Measurements from ENCODE around the gene ANKRD37.

The ANKRD37 gene

DNA sequence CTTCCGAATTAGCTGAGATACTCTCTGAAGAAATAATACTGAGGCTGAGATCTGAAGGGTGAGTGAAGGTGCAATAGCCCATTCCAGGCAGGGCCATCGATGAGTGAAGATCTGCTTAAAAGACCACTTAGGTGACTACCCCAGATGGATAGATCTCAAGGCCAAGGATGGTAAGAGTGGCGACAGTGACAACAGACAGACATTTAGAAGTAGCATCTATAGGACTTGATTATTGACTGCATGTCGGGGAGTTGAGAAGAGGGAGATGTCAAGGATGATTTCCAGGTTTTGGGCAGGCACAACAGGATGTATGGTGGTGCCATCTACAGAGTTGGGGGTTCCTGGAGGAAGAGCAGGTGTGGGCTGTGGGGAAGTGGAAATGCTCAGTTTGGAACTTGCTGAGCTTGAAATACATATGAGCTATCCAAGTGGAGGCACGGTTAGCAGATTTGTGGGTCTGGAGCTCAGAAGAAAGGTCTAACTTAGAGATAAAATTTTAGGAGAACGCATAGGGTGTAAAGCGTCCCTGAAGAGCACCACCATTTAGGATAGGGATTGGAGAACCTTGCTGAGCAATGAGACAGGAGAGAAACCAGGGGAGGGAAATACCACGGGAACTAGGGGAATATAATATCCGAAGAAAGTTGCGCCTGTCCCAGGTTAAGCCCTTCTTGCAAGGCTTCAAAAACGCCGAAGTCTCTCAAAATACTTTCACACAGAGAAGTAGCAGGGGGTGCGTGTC lies 28.4 kb downstream of the ANKRD37 start:
- peak; percentile 8 for DNase-seq

DNA sequence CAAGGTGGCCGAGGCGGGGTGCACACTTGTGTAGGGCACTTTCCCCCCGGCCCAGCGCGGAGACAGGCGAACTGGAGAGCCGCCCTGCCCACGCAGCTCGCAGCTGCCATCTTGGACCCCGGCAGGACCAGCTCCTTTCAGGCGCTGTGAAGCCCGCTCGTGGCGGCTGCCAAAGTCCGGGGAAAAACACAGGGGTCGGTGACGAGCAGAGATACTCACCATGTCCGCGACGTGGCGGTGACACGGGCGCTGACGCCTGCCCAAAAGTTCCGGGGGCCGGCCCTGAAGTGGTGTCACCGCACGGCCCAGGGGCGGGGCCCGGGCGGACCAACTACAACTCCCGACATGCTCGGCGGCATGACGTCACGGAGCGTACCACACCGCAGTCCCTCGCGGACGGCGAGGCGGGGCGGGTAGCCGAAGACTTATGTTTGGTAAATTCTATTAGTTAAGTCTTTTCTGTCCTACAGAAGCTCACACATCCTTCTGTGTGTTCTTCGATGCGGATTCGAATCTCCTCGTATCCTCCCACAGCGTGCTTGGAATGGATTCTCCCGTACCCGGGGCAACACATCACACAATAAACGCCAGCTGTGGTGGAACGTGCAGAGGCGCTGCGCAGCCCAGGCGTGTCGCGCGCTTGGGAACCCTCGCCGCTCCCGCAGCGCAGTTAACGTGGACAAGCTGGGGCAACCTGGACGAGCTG lies 29.2 kb downstream of the ANKRD37 start, which contains the start of gene UFSP2:
Gene UFSP2 (minus strand): TSS at position 318 of the 706 bp plus-strand sequence. CDS start 96 bp downstream, at position 222.
- peak; percentile 89 for DNase-seq

DNA sequence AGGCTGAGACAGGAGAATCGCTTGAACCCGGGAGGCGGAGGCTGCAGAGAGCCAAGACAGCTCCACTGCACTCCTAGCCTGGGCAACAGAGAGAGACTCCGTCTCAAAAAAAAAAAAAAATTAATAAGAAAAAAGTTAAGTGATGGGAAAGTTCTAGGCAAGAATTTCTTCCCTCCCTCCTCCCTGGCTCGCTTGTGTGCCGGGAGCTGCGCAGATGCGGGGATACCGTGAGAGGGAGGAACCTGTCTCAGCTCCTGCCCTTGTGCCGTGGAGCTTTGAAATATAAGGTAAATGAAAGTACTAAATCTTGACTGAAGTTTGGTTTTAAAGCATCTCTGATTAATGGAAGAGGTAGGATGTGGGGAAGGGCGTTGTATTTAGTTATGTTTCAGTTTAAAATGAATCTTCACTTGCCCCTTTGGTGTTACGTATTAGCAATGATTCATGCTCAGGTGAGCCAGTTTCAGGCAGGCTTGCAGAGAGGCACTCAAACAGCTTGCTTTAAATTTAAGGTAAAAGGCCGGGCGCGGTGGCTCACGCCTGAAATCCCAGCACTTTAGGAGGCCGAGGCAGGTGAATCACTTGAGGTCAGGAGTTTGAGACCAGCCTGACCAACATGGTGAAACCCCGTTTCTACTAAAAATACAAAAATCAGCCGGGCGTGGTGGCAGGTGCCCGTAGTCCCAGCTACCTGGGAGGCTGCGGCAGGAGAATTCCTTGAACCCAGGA lies 30.5 kb downstream of the ANKRD37 start:
- DNase-seq, result no peak

DNA sequence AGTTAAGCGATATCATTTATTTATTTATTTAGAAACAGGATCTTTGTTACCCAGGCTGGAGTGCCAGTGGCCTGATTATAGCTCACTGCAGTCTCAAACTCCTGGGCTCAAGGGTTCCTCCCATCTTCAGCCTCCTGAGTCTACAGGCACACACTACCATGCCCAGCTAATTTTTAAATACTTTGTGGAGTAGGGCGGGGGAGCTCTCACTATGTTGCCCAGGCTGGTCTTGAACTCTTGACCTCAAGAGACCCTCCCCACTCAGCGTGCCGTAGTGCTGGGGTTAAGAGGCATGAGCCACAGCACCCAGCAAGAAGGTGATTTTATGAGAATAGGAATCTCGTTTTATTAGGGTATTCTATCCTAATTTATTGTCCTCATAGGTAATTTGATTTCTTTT lies 33.0 kb downstream of the ANKRD37 start:
- no peak for DNase-seq

DNA sequence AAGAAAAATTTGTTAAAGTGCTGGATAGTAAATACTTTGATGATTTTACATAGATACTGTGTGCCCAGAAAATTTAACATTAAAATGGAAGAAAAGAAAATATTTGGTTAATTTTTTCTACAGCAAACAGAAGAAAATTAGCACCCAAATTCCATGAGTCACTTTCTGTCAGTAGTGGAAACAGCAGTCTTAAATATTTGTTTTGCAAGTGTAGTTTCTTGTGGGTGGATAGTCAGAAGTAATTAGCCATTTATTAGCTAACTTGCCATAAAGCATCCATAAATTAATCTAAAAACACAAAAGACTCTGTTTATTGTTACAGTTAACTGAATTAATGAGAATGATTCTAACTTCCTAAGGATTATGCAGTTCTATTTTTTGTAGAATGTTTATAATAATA lies 38.8 kb downstream of the ANKRD37 start:
- DNase-seq, result no peak

DNA sequence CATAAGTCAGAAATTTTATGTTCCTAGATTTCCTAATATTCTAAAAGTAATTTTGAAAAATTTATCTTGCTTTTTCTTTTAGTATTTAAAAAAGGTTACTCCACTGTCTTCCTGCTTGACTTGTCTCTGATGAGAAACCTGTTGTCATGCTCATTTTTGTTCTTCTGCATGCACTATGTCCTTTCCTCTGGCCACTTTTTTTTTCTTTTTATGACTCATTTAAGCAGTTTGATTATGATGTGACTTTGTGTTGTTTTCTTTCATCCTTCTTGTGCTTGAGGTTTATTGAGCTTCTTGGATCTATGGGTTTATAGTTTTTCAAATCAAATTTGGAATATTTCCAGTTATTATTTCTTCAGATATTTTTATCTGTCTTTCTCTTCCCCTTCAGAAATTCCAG lies 41.2 kb downstream of the ANKRD37 start:
- DNase-seq, result no peak

DNA sequence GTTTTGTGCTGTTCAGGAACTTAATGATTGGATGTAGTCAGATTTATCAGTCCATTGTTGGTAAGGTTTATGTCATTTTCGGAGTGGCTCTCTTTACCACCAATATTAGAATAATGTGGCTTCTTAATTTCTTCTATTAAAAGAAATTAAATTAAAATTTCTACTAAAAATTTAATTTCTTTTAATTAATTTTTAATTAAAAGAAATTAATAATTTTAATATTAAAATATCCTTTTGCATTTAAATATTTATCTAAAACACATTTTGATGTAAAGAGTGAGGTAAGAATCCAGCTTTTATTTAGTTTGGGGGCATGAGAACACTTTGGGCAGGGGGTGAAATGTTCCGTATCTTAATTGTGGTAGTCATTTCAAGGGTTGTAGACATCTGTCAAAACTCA lies 44.8 kb downstream of the ANKRD37 start:
- no peak for DNase-seq

DNA sequence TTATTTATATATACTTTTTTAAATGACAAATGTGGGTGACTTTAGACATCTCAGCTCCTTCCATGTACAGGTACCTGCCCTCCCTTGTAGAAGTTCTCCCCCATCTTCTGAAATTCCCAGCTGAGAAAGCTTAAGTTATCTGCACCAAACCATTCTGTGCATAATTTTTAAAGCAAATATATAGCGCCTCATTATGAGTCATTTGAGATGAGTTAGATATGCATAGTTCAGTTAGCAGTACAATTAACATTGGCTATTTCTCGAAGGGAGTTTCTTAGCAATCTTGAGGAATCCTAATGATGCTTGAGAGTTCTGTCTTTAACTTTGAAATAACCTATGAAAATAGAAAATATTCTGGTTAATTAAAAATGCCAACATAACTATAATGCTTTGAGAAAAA lies 48.6 kb downstream of the ANKRD37 start:
- DNase-seq, result no peak

All from CD4-positive, alpha-beta T cell treated with Interleukin-17A for 4 hours (primary cell).